Stimulated activated CD8-positive, alpha-beta memory T cell treated with anti-CD3 and anti-CD28 coated beads, Interleukin-15, amount 100 ng/mL, for 1 hour (primary cell): ENCODE data around the gene AQP12A.

Experiments
- DNase-seq: peaks from one replicate; pipeline ENCODE4 v3.0.0-alpha.2; 2020; ENCODE audit warnings: low read depth

The AQP12A gene

GRCh38 chr2:240723851-240724250, 32.2 kb downstream of the AQP12A start:
- no peak for DNase-seq

DNA sequence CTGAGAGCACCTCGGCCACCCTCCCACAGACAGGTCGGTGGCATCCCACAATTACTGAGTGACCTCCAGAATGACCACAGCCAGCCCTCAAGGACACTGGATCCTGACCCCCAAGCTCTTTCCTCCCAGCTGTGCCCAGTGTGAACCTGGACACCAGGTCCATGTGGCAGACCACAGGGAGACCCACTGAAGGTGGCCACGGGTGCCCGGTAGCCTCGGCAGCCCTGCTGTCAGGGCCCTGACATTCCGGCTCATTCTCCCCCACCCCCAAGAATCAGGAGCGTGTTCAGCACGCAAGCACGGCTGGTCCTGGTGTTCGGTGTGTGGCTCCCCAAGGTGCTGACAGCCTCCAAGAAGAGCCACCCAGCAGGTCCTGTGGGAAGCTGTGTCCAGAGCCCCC, 32.8 kb downstream of the AQP12A start:
- DNase-seq = no peak

DNA sequence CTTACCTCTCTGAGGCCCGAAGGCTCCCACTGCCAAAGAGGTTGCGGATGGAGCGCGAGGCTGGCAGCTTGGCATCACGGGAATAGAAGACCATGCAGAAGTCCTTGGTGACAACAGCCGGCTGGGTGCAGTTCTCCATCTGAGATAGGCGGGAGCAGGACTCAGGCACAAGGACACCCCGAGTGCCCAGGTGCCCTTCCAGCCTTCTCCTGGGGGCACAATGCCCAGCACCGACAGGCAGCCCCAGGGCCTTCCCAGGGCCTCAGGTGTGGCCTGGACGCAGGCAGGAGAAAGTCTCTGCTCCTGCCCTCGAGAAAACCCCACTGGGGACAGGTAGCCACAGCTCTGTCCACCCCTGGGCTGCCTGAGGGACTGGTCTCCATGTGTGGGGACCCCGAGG, 33.6 kb downstream of the AQP12A start:
- no peak for DNase-seq

- no peak for DNase-seq
These were observed 34.0 kb downstream of the AQP12A start for GRCh38 chr2:240725671-240726070.

DNA sequence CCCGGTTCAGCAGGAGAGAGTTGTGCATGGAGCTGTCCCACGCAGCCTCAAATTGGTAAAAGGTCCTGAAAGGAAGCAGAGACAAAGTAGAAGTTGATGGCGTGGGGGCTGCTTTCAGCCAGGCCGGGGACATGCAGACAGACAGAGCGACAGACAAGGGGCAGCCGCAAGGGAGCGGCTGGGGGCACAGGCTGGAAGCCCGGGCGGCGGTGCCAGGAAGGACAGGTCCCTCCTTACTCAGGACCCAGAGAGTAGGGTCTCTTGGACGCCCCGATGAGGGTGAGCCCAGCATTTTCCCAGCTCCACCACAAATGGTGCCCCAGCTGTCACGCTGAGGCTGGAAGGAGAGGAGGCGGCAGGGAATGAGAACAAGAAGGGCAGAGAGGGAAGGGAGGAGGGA, 35.2 kb downstream of the AQP12A start:
- DNase-seq = no peak

- DNase-seq = no peak
These were observed 35.8 kb downstream of the AQP12A start for GRCh38 chr2:240727439-240727838.

- no peak for DNase-seq
These were observed 36.2 kb downstream of the AQP12A start for GRCh38 chr2:240727913-240728312.

DNA sequence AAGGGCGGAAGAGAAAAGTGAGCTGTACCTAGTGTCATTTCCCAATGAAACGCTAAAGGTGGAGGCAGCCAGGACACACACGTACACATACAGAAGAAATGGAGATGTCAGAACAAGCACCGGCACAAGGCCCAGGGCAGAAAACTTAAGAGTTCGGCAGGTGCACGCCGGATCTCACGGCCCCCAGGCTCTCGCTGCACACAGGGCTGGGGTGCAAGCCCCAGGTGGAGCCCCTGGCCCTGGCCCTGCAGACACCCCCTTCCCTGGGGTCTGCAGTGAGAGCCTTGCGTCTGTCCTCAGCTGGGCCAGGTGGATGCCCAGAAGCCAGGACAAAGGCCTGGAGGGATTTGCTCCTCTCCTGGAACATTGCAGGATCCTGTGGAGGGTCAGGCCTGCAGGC, 36.7 kb downstream of the AQP12A start:
- no peak for DNase-seq

DNA sequence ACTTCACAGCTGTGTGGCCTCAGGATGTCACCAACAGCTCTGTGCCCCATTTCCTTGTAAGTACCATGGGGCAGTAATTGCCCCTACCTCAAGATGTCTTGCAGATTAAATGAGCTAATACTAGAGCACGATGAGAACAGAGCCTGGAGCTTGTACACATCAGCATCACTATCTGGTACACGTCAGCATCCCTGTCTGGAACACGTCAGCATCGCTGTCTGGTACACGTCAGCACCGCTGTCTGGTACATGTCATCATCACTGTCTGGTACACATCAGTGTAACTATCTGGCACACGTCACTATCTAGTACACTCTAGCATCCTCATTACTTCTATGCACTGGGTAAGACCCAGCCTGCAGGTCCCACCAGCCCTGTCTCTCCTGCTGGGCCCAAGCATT, 37.2 kb downstream of the AQP12A start:
- DNase-seq = no peak

DNA sequence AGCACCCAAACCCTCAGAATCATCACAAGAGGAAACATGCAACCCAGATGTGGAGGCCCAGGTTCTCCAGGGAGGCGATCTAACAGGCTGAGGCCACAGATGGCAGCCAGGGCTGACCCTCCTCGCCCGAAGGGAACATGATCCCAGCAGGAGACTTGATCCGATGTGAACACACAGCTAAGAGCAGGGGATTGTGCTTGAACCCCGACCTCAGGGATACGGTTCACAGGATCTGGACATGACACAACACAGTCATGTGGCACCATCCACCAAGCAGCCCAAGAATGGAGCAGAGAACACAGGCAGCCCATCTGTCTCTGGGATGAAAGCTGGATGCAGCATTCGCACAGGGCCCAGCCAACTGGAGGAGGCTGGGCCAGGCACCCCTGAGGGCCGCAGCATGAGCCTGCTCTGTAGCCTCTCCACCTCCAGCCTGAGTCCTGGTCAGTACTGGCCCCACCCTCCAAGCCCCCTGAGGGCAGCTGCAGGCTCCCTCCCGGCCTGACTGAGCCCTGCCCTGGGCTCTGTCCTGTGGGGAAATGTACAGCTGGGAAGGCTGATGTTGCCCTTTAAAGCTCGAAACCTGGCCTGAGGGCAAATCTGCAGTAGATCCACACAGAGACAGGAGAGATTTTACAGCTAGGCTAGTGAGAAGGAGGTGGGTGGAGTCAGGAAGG, 39.0 kb downstream of the AQP12A start:
- DNase-seq = no peak

- DNase-seq = no peak
These were observed 39.5 kb downstream of the AQP12A start for GRCh38 chr2:240731178-240731545.

DNA sequence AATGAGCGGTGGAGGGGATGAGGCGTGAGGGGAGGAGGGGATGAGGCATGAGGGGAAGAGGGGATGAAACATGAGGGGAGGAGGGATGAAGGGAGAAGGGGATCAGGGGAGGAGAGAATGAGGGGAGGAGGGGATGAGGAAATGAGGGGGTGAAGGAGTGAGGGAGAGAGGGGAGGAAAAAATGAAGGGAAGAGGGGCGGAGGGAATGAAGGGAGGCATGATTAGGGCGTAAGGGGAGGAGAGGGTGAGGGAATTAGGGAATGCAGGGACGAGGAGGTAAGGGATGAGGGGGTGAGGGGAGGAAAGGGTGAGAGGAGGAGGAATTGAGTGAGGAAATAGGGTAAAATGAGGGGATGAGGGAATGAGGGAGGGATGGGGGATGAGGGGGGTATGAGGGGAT, 40.5 kb downstream of the AQP12A start:
- DNase-seq = no peak

DNA sequence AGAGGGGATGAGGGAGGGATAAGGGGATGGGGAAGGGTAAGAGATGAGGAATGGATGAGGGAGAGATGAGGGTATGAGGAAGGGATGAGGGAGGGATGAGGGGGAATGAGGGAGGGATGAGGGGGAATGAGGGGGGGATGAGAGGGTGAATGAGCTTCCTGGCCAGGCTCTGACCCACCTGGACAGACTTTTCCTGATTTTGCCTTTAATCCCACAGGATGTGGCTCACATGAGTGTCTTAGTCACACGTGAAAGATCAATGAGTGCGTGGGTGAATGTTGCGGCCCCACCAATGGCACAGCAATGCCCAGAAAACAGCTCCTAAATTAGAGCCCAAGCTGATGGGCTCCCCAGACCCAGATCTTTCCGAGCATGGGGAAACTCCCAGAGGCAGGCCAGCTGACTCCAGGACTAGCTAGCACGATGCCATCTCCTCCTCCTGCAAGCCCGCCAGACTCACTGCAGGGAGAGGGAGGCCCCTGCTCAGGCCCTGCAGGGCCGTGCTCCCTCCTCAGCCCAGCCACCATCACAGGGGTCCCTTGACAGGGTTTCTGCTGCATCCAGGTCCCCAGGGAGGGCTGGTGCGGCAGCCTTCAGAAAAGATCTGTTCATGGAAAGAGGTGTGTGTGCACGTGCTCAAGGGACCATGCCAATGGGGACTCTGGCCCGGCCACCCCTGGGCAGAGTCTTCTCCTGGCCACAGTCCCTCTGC, 41.4 kb downstream of the AQP12A start:
- no peak for DNase-seq

DNA sequence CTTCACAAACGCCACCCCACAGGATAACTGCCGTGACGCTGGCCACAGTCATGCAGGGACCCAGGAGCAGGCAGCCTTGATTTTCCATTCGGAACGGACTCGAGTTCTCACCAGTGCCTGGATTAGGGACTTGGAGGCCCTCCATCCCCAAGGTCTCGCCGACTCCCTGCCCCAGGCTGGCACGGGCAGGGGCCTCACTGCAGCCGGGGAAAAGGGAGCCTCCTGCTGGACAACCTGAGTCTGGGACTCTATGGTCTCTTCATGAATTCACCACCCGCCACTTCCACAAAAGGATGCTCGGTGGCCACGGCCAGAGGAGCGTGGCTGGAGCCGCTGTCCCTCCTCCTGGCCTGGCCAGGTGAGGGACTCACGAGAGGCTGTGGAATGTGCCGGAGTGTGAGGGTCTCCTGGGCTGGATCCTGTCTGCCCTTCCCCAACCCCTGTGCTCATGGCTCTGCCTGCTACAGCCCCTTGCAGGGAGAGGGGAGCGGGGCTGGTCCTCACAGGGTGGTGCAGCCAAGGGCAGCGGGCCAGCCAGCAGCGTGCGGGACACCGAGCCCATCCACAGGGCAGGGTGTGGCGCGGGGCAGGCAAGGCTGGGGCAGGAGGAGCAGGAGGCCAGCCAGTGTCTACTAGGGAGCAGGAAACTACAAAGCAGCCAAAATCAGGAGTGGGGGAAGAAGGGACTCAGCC, 42.3 kb downstream of the AQP12A start:
- no peak for DNase-seq

- no peak for DNase-seq
These were observed 43.1 kb downstream of the AQP12A start for GRCh38 chr2:240734756-240735155.

GRCh38 chr2:240735476-240735875, 43.8 kb downstream of the AQP12A start:
- no peak for DNase-seq

DNA sequence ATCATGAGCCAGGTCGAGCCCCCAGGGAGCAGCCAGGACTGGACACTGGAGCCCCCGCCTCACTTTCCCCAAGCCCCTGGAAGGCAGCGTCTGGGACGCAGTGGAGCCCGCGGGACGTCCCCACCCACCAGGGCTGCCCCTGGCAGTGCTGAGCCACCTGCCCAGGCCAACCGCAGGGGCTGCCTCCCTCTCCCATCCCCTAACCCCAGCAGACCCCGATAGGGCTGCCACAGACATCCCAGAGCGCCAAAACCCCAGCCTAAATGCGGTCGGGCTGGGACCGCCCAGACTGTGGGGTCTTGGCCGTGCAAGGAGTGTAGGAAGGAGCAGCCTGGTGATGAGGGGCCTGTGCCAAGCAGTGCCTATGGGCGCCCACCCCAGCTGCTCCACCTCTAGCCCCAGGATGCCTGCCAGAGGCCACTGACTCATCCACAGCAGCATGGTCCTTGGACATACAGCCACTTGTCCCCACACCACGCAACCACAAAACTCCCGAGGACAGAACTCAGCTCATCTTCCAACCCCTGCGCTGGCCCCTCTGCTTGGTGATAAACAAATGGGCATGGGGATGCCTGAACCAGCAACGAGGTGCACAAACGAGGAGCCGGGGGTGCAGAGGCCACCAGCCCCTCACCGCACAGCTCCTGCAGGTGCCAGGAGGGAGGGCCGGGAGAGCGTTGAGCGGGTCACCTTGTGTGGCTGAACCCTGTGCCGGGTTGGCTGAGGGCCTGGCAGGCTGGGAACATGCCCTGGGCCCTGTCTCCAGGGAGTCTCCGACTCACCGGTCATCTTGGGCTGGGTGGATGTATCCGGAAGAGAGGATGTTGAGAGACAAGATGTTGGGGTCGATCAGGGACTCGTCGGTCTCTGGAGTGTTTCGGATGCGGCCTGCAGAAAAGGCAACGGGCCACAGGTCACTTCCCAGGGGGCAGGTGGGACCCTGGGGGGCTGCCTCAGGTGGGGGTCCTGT, 44.9 kb downstream of the AQP12A start:
- no peak for DNase-seq

- no peak for DNase-seq
These were observed 45.8 kb downstream of the AQP12A start for GRCh38 chr2:240737512-240737911.

DNA sequence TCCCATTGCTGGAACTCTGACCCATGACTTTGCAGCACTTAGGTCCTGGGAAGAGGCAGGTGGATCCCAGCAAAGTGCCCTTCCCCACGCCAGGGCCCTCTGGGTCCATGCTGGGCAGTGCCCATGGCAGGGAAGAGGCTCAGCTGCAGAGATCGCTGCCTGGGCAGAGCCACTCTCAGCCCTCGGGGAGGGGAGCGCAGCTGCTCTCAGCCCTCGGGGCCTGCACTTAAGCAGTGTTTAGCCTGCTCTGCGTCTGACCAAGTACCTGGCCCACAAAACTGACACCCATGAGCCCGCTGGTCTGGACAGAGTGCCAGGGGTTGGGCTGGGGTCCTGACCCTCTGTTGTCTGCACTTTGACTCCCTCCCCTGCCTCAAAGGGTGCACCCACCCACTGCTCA, 46.3 kb downstream of the AQP12A start:
- no peak for DNase-seq

DNA sequence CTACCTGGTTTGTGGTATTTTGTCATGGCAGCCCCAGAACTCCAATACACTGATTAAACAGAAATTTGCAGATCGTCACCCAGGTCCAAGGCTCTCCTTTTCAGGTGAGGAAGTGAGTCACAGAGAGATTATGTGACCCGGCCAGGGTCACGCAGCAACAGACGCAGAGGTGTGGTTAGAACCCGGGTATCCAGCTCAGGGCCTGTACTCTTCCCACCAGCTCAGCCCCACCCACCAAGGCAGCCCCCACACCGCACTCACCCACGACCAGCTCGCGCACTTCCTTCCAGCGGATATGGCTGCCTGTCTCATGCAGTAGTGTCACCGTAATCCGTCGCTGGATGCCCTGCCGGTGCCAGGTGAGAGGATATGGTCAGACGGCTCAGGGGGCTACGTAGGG, 48.1 kb downstream of the AQP12A start:
- no peak for DNase-seq

DNA sequence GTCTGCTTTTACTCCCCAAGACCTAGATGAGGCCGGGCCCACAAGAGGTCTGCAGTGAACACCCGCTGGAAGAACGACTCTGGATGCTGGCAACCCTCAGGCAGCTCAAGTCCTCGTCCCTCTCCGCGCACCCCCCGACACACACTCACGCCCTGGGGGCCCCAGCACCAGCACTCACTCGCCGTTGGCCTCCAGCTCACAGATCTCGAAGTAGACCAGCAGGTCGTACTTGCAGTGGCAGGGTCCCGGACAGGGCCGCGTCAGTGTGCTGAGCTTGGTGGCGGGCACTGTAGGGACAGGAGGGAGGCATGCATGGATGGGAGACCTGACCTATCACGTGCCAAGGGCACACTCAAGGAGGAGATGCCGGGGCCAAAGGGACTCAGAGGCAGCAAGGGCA, 49.4 kb downstream of the AQP12A start:
- no peak for DNase-seq

DNA sequence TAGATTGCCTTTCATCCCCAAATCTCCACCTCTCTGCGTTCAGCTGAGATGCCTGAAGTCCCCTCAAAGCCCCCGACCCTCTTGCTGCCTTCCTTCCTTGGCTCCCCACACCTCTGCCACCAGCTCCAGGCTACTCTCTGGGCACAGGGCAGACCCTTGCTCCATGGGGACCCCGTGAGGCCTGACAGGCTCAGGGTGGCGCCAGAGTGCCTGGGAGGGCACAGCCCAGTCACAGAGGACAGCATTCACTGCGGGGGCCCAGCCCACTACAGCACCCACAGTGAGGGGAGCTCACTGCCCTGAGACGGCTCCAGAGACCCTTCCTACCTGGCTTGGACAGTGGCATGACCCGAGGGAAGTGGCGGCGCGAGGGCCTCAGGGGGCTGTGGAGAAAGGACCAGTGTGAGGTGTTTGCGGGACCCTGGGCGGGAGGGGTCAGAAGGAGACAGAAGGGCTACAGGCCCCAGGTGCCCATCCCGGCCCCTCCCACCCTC, 51.0 kb downstream of the AQP12A start:
- DNase-seq = no peak
